Measurements from ENCODE around the gene TRIM62. TPM values are rescaled to one million over a fixed set of nuclear protein-coding genes. Genes with fewer than 3 reads are reported as not detected.

The TRIM62 gene
- polyA plus RNA-seq, 2 of the 4 experiments (the other 2 are of a cell fraction) = 0.79 to 1.5 TPM

DNA sequence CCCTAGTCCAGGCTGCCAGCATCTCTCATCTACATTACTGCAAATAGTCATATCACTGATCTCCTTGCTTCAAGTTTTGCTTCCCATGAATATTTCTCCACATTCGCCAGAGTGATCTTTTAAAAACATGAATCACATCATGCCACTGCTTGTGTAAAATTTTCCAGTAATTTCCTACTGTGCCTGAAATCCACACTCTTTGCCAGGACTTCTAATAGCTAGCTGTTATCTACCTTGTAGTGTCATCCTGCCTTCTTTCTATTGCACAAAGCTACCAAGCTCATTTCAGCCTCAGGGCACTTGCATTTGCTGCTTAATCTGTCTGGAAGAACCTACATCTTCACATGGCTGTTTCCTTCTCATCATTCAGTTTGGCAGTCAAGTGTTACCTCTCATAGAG is 40.5 kb upstream of the TRIM62 start:
- no peak for TF ChIP-seq TFCP2L1 (CRISPR knock-in tag; IDR thresholded peaks at IDR 0.05)
- no peak for TF ChIP-seq TP53 (CRISPR knock-in tag; IDR thresholded peaks at IDR 0.05)
- no peak for TF ChIP-seq EP300 (IDR thresholded peaks at IDR 0.05)
- no peak for TF ChIP-seq JUNB (IDR thresholded peaks at IDR 0.05)
- TF ChIP-seq SREBF2 (IDR thresholded peaks at IDR 0.05) = no peak
- no peak for TF ChIP-seq RFX5 (IDR thresholded peaks at IDR 0.05)
- no peak for TF ChIP-seq PHF8 (IDR thresholded peaks at IDR 0.05; ENCODE audit: borderline replicate concordance, low read depth)
- no peak for TF ChIP-seq MAZ (IDR thresholded peaks at IDR 0.05; ENCODE audit: borderline replicate concordance, low read depth, low read length)
- no peak for TF ChIP-seq RARB (CRISPR knock-in tag; IDR thresholded peaks at IDR 0.05)
- no peak for TF ChIP-seq CBX2 (IDR thresholded peaks at IDR 0.05; ENCODE audit: borderline replicate concordance, low read depth)
- no peak for TF ChIP-seq FOXS1 (CRISPR knock-in tag; IDR thresholded peaks at IDR 0.05)
- no peak for TF ChIP-seq KDM5A (IDR thresholded peaks at IDR 0.05)
- TF ChIP-seq EHMT2 (IDR thresholded peaks at IDR 0.05; ENCODE audit: low read depth) = no peak
- TF ChIP-seq, protein P1, sequence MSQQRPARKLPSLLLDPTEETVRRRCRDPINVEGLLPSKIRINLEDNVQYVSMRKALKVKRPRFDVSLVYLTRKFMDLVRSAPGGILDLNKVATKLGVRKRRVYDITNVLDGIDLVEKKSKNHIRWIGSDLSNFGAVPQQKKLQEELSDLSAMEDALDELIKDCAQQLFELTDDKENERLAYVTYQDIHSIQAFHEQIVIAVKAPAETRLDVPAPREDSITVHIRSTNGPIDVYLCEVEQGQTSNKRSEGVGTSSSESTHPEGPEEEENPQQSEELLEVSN (IDR thresholded peaks at IDR 0.05; ENCODE audit: borderline replicate concordance, low read depth) = no peak
- FAIRE-seq (no peak), ATAC-seq (no peak), DNase-seq (ENCODE audit: low read depth in 1 of 2, low spot score in 1 of 2) (no peak)
- ChIA-PET POLR2A (no interaction called here), CTCF (interaction anchor here (2.1 kb wide), 1 partner anchor 73 kb away, joined by 5 read pairs; no protein-coding TSS in a partner anchor)
- Histone ChIP-seq H3K4me1 (no peaks in the 10 kb centered on the region), H3K4me2 (no peak overlapping the region), H3K9me3 (peaks cover 5% of the 10 kb centered on the region; the same call in 1 of the 3 replicates), H3K27ac (no peak overlapping the region), H3K4me3 (no peak overlapping the region)
- WGBS (ENCODE audit: missing lambda C conversion rate) = 83% methylated on average over 1 of the region's 1 CpG

DNA sequence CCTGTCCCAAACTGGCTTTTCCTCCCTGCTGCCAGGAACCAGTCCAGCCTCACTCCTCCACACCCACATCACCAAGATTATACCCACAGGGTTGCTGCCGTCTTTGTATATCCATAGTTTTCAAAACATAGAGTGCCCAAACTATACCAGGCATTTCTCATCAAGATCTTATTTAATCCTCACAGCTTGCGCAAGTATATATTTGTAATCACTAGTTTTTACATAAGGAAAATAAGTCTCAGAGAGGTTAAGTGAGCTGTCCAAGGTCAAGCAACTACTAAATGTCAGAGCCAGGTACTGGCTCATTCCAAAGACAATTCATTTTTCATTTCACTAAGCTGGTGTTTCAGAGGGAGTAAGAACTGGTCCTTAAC is 39.5 kb upstream of the TRIM62 start:
- ChIA-PET CTCF (interaction anchor here (1.2 to 2.1 kb wide), 2 partner anchors 24 to 74 kb away, joined by 3 to 5 read pairs; no protein-coding TSS in a partner anchor), POLR2A (no interaction called here)
- TF ChIP-seq RNF2 (IDR thresholded peaks at IDR 0.05; ENCODE audit: borderline replicate concordance, low read depth) = no peak
- TF ChIP-seq NR3C1 (IDR thresholded peaks at IDR 0.05) = no peak
- TF ChIP-seq, protein P1 (IDR thresholded peaks at IDR 0.05; ENCODE audit: borderline replicate concordance, low read depth) = no peak
- FAIRE-seq (no peak), ATAC-seq (no peak), DNase-seq (ENCODE audit: low read depth in 1 of 2, low spot score in 1 of 2) (no peak)
- 69% methylated on average over 2 of the region's 2 CpGs for WGBS (ENCODE audit: missing lambda C conversion rate)
- Histone ChIP-seq H3K4me3 (no peak overlapping the region), H3K4me2 (no peak overlapping the region), H3K4me1 (no peaks in the 10 kb centered on the region), H3K9me3 (peaks cover 5% of the 10 kb centered on the region; the same call in 1 of the 3 replicates), H3K27ac (no peak overlapping the region)

DNA sequence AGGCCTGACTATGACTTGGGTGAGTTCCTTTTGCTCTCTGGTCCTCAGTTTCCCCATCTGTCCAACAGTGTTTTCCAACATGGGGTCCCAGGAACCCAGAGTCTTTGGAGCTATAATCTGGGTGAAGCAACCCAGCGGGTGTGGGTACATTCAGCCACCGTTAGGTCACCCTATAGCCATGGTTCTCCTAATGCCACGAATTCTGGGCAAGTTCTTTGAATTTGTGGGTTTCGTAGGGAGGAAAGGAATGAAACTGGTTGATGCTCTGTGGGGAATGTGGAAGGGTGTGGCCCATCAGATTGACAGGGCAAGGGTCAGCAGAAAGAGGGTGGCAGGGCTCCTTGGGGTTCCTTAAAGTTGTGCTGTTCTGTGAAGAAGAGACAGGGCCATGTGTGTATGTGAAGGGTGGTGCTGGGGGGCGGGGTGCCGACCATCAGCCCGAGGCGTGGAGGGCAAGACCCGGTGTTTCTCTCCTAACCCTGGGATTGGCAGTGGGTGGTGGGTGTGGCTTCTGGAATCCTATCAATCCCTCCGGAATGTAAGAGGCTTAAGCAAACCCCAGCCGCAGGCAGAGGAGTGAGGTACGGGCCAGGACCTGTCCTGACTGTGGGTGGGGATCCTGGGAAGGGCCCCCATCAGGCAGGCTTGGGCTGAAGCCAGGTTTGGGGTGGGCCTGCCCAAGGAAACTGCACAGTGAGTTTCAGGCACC is 39.0 kb upstream of the TRIM62 start:
- Histone ChIP-seq H3K4me2 (no peak overlapping the region), H3K4me3 (no peak overlapping the region), H3K4me1 (no peaks in the 10 kb centered on the region), H3K9me3 (peaks cover 5% of the 10 kb centered on the region; the same call in 1 of the 3 replicates), H3K27ac (no peak overlapping the region)
- DNase-seq (ENCODE audit: low read depth in 1 of 2, low spot score in 1 of 2) = no peak
- POLR2A ChIA-PET = no interaction called here
- no peak for FAIRE-seq
- 50% methylated on average over 10 of the region's 12 CpGs for WGBS (ENCODE audit: missing lambda C conversion rate)
- no peak for ATAC-seq
- CTCF ChIA-PET = interaction anchor here (1.2 kb wide), 1 partner anchor 24 kb away, joined by 3 read pairs; no protein-coding TSS in a partner anchor
- TF ChIP-seq, protein P2, sequence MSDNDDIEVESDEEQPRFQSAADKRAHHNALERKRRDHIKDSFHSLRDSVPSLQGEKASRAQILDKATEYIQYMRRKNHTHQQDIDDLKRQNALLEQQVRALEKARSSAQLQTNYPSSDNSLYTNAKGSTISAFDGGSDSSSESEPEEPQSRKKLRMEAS (IDR thresholded peaks at IDR 0.05) = no peak
- TF ChIP-seq TFCP2L1 (CRISPR knock-in tag; IDR thresholded peaks at IDR 0.05) (no peak), GATA3 (IDR thresholded peaks at IDR 0.05; ENCODE audit: borderline replicate concordance) (no peak), CHD4 (IDR thresholded peaks at IDR 0.05; ENCODE audit: borderline replicate concordance) (no peak), ZC3H11A (IDR thresholded peaks at IDR 0.05) (no peak), RAD21 (conservative IDR thresholded peaks at IDR 0.05 in 1 of 2, IDR thresholded peaks at IDR 0.05 in 1 of 2) (no peak), RNF2 (IDR thresholded peaks at IDR 0.05; ENCODE audit: borderline replicate concordance, low read depth) (no peak), HEYL (CRISPR knock-in tag; IDR thresholded peaks at IDR 0.05) (no peak), EHMT2 (IDR thresholded peaks at IDR 0.05; ENCODE audit: low read depth) (no peak), EHF (CRISPR knock-in tag; IDR thresholded peaks at IDR 0.05) (no peak), KDM5A (IDR thresholded peaks at IDR 0.05) (no peak)
- TF ChIP-seq, protein P3, sequence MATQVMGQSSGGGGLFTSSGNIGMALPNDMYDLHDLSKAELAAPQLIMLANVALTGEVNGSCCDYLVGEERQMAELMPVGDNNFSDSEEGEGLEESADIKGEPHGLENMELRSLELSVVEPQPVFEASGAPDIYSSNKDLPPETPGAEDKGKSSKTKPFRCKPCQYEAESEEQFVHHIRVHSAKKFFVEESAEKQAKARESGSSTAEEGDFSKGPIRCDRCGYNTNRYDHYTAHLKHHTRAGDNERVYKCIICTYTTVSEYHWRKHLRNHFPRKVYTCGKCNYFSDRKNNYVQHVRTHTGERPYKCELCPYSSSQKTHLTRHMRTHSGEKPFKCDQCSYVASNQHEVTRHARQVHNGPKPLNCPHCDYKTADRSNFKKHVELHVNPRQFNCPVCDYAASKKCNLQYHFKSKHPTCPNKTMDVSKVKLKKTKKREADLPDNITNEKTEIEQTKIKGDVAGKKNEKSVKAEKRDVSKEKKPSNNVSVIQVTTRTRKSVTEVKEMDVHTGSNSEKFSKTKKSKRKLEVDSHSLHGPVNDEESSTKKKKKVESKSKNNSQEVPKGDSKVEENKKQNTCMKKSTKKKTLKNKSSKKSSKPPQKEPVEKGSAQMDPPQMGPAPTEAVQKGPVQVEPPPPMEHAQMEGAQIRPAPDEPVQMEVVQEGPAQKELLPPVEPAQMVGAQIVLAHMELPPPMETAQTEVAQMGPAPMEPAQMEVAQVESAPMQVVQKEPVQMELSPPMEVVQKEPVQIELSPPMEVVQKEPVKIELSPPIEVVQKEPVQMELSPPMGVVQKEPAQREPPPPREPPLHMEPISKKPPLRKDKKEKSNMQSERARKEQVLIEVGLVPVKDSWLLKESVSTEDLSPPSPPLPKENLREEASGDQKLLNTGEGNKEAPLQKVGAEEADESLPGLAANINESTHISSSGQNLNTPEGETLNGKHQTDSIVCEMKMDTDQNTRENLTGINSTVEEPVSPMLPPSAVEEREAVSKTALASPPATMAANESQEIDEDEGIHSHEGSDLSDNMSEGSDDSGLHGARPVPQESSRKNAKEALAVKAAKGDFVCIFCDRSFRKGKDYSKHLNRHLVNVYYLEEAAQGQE (IDR thresholded peaks at IDR 0.05) = no peak
- TF ChIP-seq, protein P1 (IDR thresholded peaks at IDR 0.05; ENCODE audit: borderline replicate concordance, low read depth) = no peak
- TF ChIP-seq, protein P4, sequence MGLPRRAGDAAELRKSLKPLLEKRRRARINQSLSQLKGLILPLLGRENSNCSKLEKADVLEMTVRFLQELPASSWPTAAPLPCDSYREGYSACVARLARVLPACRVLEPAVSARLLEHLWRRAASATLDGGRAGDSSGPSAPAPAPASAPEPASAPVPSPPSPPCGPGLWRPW (IDR thresholded peaks at IDR 0.05) = no peak
- TF ChIP-seq, protein P5, sequence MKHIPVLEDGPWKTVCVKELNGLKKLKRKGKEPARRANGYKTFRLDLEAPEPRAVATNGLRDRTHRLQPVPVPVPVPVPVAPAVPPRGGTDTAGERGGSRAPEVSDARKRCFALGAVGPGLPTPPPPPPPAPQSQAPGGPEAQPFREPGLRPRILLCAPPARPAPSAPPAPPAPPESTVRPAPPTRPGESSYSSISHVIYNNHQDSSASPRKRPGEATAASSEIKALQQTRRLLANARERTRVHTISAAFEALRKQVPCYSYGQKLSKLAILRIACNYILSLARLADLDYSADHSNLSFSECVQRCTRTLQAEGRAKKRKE (CRISPR knock-in tag; IDR thresholded peaks at IDR 0.05; ENCODE audit: low read depth) = no peak

All from A549 (cell line).